ENCODE results near the gene HLF.

The HLF gene

DNA sequence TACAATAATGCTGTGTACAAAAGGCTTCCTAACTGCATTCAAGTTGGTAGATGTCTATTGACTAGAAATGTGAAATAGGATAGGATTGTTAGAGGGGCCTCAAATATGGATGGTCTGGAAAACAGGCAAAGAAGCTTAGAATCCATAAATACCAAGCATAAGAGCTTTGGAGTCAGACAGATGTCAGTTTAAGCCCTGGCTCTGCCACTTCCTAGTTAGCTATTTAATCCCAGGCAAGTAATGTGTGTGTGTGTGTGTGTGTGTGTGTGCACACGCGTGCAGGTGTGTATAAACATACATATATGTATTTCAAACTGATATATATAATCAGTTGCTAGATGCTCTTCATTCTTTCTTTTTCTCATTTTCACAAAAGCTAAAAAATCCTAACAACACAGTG, 90.2 kb downstream of the HLF start:
- DNase-seq (ENCODE audit: low read depth in 2 of 2) = no peak

DNA sequence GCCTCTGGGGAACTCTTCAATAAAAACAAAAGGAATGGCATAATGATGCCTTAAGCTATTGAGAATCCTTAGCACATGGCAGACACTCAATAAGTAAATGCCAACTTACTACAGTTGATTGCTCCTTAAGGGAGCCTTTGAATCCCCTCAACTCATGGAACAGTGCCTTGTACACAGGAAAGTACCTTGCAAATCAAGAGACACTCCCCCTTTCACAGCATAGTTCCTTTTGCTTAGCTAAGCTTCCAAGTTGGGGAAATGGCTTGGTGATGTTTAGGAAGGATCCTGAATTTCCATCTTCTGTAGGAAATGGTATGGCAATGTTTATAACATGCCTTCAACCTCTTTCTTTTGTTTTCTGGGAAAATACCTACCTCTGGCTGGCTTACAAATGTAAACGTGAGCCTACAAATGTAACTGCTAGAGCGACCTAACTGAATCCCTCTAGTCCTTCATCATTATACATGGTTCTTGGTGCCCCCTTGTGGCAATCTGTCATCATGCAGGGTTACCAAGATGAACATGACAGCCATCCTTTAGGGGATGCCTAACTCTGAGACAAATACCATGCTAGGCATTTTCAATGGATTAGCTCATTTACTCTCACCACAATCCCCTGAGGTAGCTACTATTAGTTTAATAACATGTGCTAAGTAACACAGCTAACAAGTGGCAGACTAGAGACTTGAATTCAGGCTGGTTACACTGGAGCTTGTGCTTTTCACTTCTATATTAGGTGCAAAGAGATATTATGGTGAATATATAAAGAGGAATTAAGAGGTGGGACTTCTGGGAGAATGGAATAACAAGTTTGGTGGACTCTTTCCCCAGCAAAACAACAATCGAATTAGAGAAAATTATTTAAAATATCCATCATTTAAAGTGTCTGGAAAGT, 91.9 kb downstream of the HLF start:
- DNase-seq (ENCODE audit: low read depth in 2 of 2) = peak; percentile 32 to 60

DNA sequence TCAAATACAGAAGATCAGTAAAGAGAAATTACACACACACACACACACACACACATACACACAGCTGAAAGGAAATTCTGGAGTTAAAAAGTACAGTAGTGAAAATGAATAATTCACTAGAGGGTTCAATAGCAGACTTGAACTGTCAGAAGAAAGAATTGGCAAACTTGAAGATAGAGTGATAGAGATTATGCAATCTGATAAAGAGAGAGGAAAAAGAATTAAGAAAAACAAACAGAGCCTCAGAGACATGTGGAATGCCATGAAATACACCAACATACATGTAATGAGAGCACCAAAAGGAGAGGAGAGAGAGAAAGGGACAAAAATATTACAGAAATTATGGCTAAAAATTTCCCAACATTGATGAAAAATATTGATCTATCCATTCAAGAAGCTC, 96.2 kb downstream of the HLF start:
- no peak for DNase-seq (ENCODE audit: low read depth in 2 of 2)

DNA sequence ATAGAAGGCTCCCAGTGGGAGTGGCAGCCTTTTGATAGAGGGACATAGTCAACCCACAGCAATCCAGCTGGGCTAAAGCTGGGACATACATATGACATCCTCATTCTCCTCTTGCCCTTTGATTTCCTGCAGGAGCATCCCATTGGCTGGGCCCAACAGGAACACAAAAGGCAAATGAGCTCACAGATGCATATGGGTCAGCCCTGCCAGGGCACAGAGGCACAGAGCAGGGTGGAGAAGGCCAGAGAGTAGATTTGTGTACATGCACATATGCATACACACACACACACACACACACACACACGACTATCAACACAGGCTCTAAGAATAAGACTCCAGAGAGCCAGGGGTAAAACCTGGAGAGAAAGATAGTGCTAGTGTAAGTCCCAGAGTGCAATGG, 98.3 kb downstream of the HLF start:
- no peak for DNase-seq (ENCODE audit: low read depth in 2 of 2)

DNA sequence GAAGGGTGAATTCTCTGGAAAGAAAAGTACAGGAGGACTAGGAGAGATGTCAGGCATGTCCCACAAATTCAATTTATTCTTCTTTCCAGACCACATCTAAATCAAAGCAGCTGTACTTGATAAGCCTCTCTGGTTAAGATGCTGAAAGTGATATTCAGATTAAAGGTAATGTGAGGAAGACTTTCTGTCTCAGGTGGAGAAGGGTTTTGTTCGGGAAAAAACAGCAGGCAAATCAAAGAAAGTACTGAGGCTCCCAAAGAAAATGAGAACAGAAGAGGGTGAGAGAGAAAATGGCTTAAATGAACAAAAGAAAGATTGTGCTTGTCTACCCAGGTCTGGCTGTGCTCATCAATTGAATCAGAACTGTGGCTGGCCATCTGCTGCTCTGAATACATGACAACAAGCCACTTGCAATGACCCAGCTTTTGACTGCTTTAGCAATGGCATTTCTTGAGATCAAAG, 101.3 kb downstream of the HLF start:
- no peak for DNase-seq (ENCODE audit: low read depth in 2 of 2)

DNA sequence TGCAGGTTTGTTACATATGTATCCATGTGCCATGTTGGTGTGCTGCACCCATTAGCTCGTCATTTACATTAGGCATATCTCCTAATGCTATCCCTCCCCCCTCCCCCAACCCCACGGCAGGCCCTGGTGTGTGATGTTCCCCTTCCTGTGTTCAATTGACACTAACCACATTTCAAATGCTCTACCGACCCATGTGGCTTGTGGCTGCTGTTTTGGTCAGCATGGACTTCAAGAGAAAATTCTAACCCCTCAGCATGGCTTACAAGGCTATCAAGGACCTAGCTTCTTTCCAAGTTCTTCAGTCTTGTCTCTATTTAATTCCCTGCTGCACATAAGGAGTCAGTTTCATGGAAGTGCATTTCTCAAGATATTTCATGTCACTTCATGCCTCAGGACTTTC, 103.9 kb downstream of the HLF start:
- DNase-seq (ENCODE audit: low read depth in 2 of 2) = no peak

Data from stimulated activated CD8-positive, alpha-beta memory T cell treated with anti-CD3 and anti-CD28 coated beads, Interleukin-2, amount 100 ng/mL, for 48 hours (primary cell).